Neural progenitor cell (in vitro differentiated cells): ENCODE results near the gene IST1. TPM values are rescaled to one million over a fixed set of nuclear protein-coding genes. Genes with fewer than 3 reads are reported as not detected.

Experiments
- DNase-seq: peaks from one replicate; pipeline ENCODE4 v3.0.0-alpha.2; 2016; ENCODE audit warnings: low spot score
- H2AFZ ChIP-seq: fragments of 200-600 bp; sonication (generic); replicated peaks from 2 replicates; pipeline ENCODE4 v1.6.1; 2016; ENCODE audit warnings: antibody characterized with exemption
- H3F3A ChIP-seq: fragments of 200-600 bp; sonication (generic); 2 replicates; pipeline ENCODE4 v1.6.1; 2016; ENCODE audit warnings: antibody characterized with exemption, low read depth
- H3K27ac ChIP-seq: fragments of 200-600 bp; sonication (generic); 2 replicates; pipeline ENCODE4 v1.5.1; 2016; ENCODE audit warnings: mild to moderate bottlenecking
- H3K27me3 ChIP-seq: fragments of 200-600 bp; sonication (generic); 2 replicates; pipeline ENCODE4 v1.6.1; 2016; ENCODE audit warnings: mild to moderate bottlenecking, moderate library complexity
- H3K36me3 ChIP-seq: fragments of 200-600 bp; sonication (generic); 2 replicates; pipeline ENCODE4 v1.5.1; 2016
- H3K4me1 ChIP-seq: fragments of 200-600 bp; sonication (generic); 2 replicates; pipeline ENCODE4 v1.6.1; 2016; ENCODE audit warnings: mixed run types
- H3K4me2 ChIP-seq: fragments of 200-600 bp; sonication (generic); 2 replicates; pipeline ENCODE4 v1.6.1; 2016
- H3K4me3 ChIP-seq: fragments of 200-600 bp; sonication (generic); 2 replicates; pipeline ENCODE4 v1.5.1; 2016
- H3K79me2 ChIP-seq: fragments of 200-600 bp; sonication (generic); 2 replicates; pipeline ENCODE4 v1.6.1; 2016; ENCODE audit warnings: low read depth
- H3K9ac ChIP-seq: fragments of 200-600 bp; sonication (generic); 2 replicates; pipeline ENCODE4 v1.6.1; 2016
- H3K9me3 ChIP-seq: fragments of 200-600 bp; sonication (generic); 2 replicates; pipeline ENCODE4 v1.5.1; 2016; ENCODE audit warnings: low read depth
- H4K20me1 ChIP-seq: fragments of 200-600 bp; sonication (generic); 2 replicates; pipeline ENCODE4 v1.6.1; 2016; ENCODE audit warnings: low read depth
- H3K27ac Mint-ChIP-seq: 3 replicates; pipeline ENCODE4 v1.8.0; 2021; ENCODE audit warnings: mixed read lengths
- H3K27me3 Mint-ChIP-seq: 2 replicates; pipeline ENCODE4 v1.8.0; 2022; ENCODE audit warnings: low read depth, mild to moderate bottlenecking, inconsistent platforms, moderate library complexity, mixed read lengths; ENCODE audit not compliant: insufficient read depth
- H3K36me3 Mint-ChIP-seq: 3 replicates; pipeline ENCODE4 v1.8.0; 2021; ENCODE audit warnings: mixed read lengths
- H3K4me1 Mint-ChIP-seq: 3 replicates; pipeline ENCODE4 v1.8.0; 2021; ENCODE audit warnings: mixed read lengths
- H3K4me3 Mint-ChIP-seq: 3 replicates; pipeline ENCODE4 v1.8.0; 2021; ENCODE audit warnings: mild to moderate bottlenecking, moderate library complexity, mixed read lengths
- H3K9me3 Mint-ChIP-seq: 3 replicates; pipeline ENCODE4 v1.8.0; 2020; ENCODE audit warnings: mixed read lengths
- EZH2 ChIP-seq: fragments of 200-600 bp; sonication (generic); IDR thresholded peaks from 2 replicates; pipeline ENCODE4 v1.6.1; 2017; ENCODE audit warnings: antibody characterized with exemption, mild to moderate bottlenecking, moderate library complexity
- EZH2phosphoT487 ChIP-seq: fragments of 200-600 bp; sonication (generic); IDR thresholded peaks from 2 replicates; pipeline ENCODE4 v1.6.1; 2017; ENCODE audit warnings: antibody characterized with exemption
- total RNA-seq: library from RNA; depleted of rRNA; stranded (reverse); fragments of >200 nt; gene quantifications from 2 replicates; pipeline ENCODE4 v1.2.3, GENCODE V29; 2015; ENCODE audit warnings: low replicate concordance
- TF ChIP-seq, protein P1 (sequence below): fragments of 200-600 bp; sonication (generic); IDR thresholded peaks from 2 replicates; pipeline ENCODE4 v1.5.1; 2017; ENCODE audit warnings: antibody characterized with exemption, mild to moderate bottlenecking

IST1 gene
- total RNA-seq, 1 donor from 2014 or later = 400 TPM

DNA sequence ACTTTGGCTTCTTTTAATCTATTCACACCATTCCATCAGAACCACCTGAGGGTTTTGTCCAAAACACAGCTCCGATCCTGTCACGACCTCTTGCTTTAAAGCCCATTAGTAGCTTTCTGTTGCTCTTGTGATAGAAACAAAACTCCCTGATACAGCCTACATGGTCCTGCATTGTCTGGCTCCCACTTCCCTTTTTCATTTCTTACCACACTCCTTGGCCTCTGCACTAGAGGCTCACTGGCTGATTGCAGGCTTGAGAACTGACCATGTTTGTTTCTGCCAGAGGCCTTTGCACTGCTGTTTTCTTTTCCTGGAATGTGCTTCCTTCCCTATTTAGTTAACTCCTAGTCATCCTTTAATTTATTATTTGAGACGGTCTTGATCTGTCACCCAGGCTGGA is 23.7 kb downstream of the IST1 start:
- H4K20me1 ChIP-seq = peaks cover 88% of the 10 kb centered on the region
- peaks cover 89% of the 10 kb centered on the region for H3K79me2 ChIP-seq
- peaks cover 71% of the 10 kb centered on the region for H3K36me3 Mint-ChIP-seq
- H3K4me3 Mint-ChIP-seq = no peak overlapping the region
- H3K4me1 Mint-ChIP-seq = no peaks in the 10 kb centered on the region
- H3K36me3 ChIP-seq = peaks cover 10% of the 10 kb centered on the region
- H3K9me3 ChIP-seq = no peaks in the 10 kb centered on the region
- no peaks in the 10 kb centered on the region for H3K4me1 ChIP-seq
- H3K4me3 ChIP-seq = no peak overlapping the region
- no peak overlapping the region for H3K27ac Mint-ChIP-seq
- no peaks in the 10 kb centered on the region for H3K27me3 ChIP-seq
- no peaks in the 10 kb centered on the region for H3F3A ChIP-seq
- H3K27ac ChIP-seq = no peak overlapping the region
- H3K27me3 Mint-ChIP-seq = peaks cover 3% of the 10 kb centered on the region
- H3K9ac ChIP-seq = no peak overlapping the region
- no peak for DNase-seq
- TF ChIP-seq, protein P1, sequence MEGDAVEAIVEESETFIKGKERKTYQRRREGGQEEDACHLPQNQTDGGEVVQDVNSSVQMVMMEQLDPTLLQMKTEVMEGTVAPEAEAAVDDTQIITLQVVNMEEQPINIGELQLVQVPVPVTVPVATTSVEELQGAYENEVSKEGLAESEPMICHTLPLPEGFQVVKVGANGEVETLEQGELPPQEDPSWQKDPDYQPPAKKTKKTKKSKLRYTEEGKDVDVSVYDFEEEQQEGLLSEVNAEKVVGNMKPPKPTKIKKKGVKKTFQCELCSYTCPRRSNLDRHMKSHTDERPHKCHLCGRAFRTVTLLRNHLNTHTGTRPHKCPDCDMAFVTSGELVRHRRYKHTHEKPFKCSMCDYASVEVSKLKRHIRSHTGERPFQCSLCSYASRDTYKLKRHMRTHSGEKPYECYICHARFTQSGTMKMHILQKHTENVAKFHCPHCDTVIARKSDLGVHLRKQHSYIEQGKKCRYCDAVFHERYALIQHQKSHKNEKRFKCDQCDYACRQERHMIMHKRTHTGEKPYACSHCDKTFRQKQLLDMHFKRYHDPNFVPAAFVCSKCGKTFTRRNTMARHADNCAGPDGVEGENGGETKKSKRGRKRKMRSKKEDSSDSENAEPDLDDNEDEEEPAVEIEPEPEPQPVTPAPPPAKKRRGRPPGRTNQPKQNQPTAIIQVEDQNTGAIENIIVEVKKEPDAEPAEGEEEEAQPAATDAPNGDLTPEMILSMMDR = no peak
- TF ChIP-seq EZH2phosphoT487 (no peak), EZH2 (no peak)
- H2AFZ ChIP-seq = no peak overlapping the region
- peaks cover 2% of the 10 kb centered on the region for H3K9me3 Mint-ChIP-seq
- H3K4me2 ChIP-seq = no peak overlapping the region

DNA sequence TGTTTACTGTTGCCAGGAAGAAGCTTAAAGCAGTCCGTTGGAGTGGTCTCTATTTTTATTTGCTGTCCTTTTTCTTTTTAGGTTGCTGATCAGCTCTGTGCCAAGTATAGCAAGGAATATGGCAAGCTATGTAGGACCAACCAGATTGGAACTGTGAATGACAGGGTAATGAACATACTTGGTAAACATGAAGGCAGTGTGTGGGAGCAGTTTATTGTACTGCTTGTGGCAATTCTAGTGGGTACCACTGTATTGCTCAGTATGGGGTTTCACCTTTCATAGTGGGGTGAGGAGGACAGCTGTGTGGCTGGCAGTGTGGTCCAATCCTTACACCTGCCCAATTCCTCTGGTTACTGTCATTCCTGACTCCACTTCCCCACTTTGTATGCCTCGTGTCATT is 25.3 kb downstream of the IST1 start:
- no peaks in the 10 kb centered on the region for H3K27me3 ChIP-seq
- H3K4me2 ChIP-seq = no peak overlapping the region
- peaks cover 80% of the 10 kb centered on the region for H4K20me1 ChIP-seq
- H3K27ac Mint-ChIP-seq = no peak overlapping the region
- no peak for DNase-seq
- H3K27me3 Mint-ChIP-seq = peaks cover 3% of the 10 kb centered on the region
- H3K79me2 ChIP-seq = peaks cover 74% of the 10 kb centered on the region
- no peak overlapping the region for H3K4me3 Mint-ChIP-seq
- H3K36me3 Mint-ChIP-seq = peaks cover 64% of the 10 kb centered on the region
- no peaks in the 10 kb centered on the region for H3K9me3 Mint-ChIP-seq
- H2AFZ ChIP-seq = no peak overlapping the region
- no peaks in the 10 kb centered on the region for H3K9me3 ChIP-seq
- H3K4me1 Mint-ChIP-seq = no peaks in the 10 kb centered on the region
- H3F3A ChIP-seq = no peaks in the 10 kb centered on the region
- peaks cover 18% of the 10 kb centered on the region for H3K36me3 ChIP-seq
- no peak overlapping the region for H3K9ac ChIP-seq
- H3K4me3 ChIP-seq = no peak overlapping the region
- no peak overlapping the region for H3K27ac ChIP-seq
- no peaks in the 10 kb centered on the region for H3K4me1 ChIP-seq
- TF ChIP-seq, protein P1 = no peak
- TF ChIP-seq EZH2phosphoT487 = no peak
- TF ChIP-seq EZH2 = no peak

DNA sequence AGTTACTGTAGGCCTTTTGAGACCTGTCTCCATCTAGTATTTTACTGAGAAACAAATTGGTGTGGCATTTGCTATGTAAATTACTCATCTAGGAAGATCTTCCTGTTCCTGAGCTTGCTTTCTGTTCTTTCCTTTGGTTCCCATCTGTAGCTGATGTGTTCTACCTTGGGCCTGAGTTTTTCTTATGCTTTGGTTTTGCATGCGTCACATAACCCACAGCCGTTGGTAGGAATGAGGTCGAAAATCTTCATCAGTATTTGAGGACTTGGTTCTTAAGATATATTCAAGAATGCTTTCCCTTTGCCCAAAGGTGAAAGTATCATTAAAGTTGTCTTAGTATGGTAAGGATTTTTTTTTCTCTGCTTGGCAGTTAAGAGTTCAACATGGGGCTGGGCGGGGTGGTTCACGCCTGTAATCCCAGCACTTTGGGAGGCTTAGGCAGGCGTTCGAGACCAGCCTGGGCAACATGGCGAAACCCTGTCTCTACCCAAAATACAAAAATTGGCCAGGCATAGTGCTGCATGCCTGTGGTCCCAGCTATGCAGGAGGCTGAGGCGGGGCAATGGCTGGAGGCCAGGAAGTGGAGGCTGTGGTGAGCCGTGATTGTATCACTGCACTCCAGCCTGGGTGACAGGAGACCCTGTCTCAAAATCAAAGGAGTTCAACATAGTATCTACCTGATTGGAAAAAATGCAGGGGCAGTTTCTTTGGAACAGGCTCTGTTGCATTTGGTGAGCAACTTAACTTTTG is 28.8 kb downstream of the IST1 start:
- no peak for DNase-seq
- Histone ChIP-seq H3K9me3 (no peaks in the 10 kb centered on the region), H3K27me3 (no peaks in the 10 kb centered on the region), H3K9ac (no peak overlapping the region), H2AFZ (no peak overlapping the region), H3K79me2 (peaks cover 54% of the 10 kb centered on the region), H3K4me2 (no peak overlapping the region), H4K20me1 (peaks cover 76% of the 10 kb centered on the region), H3K36me3 (peaks cover 18% of the 10 kb centered on the region), H3K27ac (no peak overlapping the region), H3F3A (no peaks in the 10 kb centered on the region), H3K4me3 (no peak overlapping the region), H3K4me1 (no peaks in the 10 kb centered on the region)
- Mint-ChIP-seq H3K9me3 (no peaks in the 10 kb centered on the region), H3K27ac (no peak overlapping the region), H3K36me3 (peaks cover 56% of the 10 kb centered on the region), H3K4me1 (no peaks in the 10 kb centered on the region), H3K27me3 (peaks cover 5% of the 10 kb centered on the region), H3K4me3 (no peak overlapping the region)
- no peak for TF ChIP-seq EZH2
- TF ChIP-seq, protein P1 = no peak
- TF ChIP-seq EZH2phosphoT487 = no peak
